HG02885 (cell line): ENCODE measurements around the gene SULT1A3.
A peak's percentile ranks its signal among the peaks of the same experiment; 100 is the strongest.
"Not testable (repeated sequence)": the region's sequence is repeated elsewhere in the genome, so short reads cannot be mapped to it uniquely, and the experiment has no call there.

ENCODE experiments used
- ATAC-seq: cut with Tn5 transposase; IDR thresholded peaks from one replicate; pipeline ENCODE4 v1.9.1; 2021; ENCODE audit warnings: mild to moderate bottlenecking; ENCODE audit not compliant: unreplicated experiment, poor library complexity

The SULT1A3 gene

GRCh38 chr16:30186444-30186781, 12.6 kb upstream of the SULT1A3 start:
- no peak for ATAC-seq

GRCh38 chr16:30186782-30187555, 12.1 kb upstream of the SULT1A3 start:
- no peak for ATAC-seq

- no peak for ATAC-seq
These were observed 11.5 kb upstream of the SULT1A3 start for GRCh38 chr16:30187556-30187865.

- ATAC-seq: no peak
These were observed 11.0 kb upstream of the SULT1A3 start for GRCh38 chr16:30187971-30188561.

- not testable (repeated sequence) for ATAC-seq
These were observed 7.9 kb upstream of the SULT1A3 start for GRCh38 chr16:30191158-30191557.

GRCh38 chr16:30193098-30193497, 6.0 kb upstream of the SULT1A3 start:
- not testable (repeated sequence) for ATAC-seq

- peak; percentile 89 for ATAC-seq
These were observed 5.4 kb upstream of the SULT1A3 start, which contains the start of the genes BOLA2B and SLX1A for GRCh38 chr16:30193615-30194014. TSS of gene BOLA2B (minus strand) at chr16:30193666. CDS start at chr16:30193595, 71 bp downstream. TSS of gene SLX1A (plus strand) at chr16:30193875. CDS start at chr16:30194085, 210 bp downstream.

- ATAC-seq: peak; percentile 63
These were observed 4.7 kb upstream of the SULT1A3 start for GRCh38 chr16:30194172-30194925.

GRCh38 chr16:30197001-30197400, 2.1 kb upstream of the SULT1A3 start:
- not testable (repeated sequence) for ATAC-seq

GRCh38 chr16:30199608-30200343, 721 bp downstream of the SULT1A3 start:
- not testable (repeated sequence) for ATAC-seq

- ATAC-seq: not testable (repeated sequence)
These were observed 6.6 kb downstream of the SULT1A3 start for GRCh38 chr16:30205541-30206236.

- not testable (repeated sequence) for ATAC-seq
These were observed 7.2 kb downstream of the SULT1A3 start for GRCh38 chr16:30206252-30206651.

GRCh38 chr16:30207063-30207704, 8.1 kb downstream of the SULT1A3 start:
- ATAC-seq: not testable (repeated sequence)

- not testable (repeated sequence) for ATAC-seq
These were observed 10.0 kb downstream of the SULT1A3 start for GRCh38 chr16:30209032-30209431.

- not testable (repeated sequence) for ATAC-seq
These were observed 12.4 kb downstream of the SULT1A3 start for GRCh38 chr16:30211414-30211813.

GRCh38 chr16:30217082-30217481, 18.0 kb downstream of the SULT1A3 start:
- not testable (repeated sequence) for ATAC-seq

GRCh38 chr16:30248379-30248778, 49.3 kb downstream of the SULT1A3 start, which contains the start of gene NPIPB13:
TSS of gene NPIPB13 (minus strand) at chr16:30248479. CDS start at chr16:30245573, 2,906 bp downstream.
- ATAC-seq: not testable (repeated sequence)
